HFFc6 (cell line): Measurements from ENCODE around the gene CMPK2. TPM values are rescaled to one million over a fixed set of nuclear protein-coding genes. Genes with fewer than 3 reads are reported as not detected.

Experiments
- DNase-seq: peaks from one replicate; pipeline ENCODE4 v3.0.0-alpha.2; 2018
- H3K27ac Mint-ChIP-seq: 2 replicates; pipeline ENCODE4 v1.8.0; 2020; ENCODE audit warnings: mild to moderate bottlenecking, mixed read lengths
- H3K27me3 Mint-ChIP-seq: 2 replicates; pipeline ENCODE4 v1.8.0; 2021; ENCODE audit warnings: mild to moderate bottlenecking, moderate library complexity, mixed read lengths; ENCODE audit not compliant: insufficient read depth
- H3K36me3 Mint-ChIP-seq: 2 replicates; pipeline ENCODE4 v1.8.0; 2021; ENCODE audit warnings: low read depth, mixed read lengths
- H3K4me1 Mint-ChIP-seq: 2 replicates; pipeline ENCODE4 v1.8.0; 2020; ENCODE audit warnings: low read depth, mixed read lengths
- H3K4me3 Mint-ChIP-seq: 2 replicates; pipeline ENCODE4 v1.8.0; 2020; ENCODE audit warnings: mild to moderate bottlenecking, moderate library complexity, mixed read lengths
- H3K9me3 Mint-ChIP-seq: 2 replicates; pipeline ENCODE4 v1.8.0; 2020; ENCODE audit warnings: mild to moderate bottlenecking, mixed read lengths
- CTCF ChIP-seq: fragments of 200-600 bp; sonication (generic); IDR thresholded peaks from 2 replicates; pipeline ENCODE4 v1.5.0; 2021; ENCODE audit warnings: antibody characterized with exemption, mild to moderate bottlenecking
- total RNA-seq, 6 experiments: library from RNA; stranded (reverse); fragmentation: NEBNext Ultra II Directional; extraction: Animal tissue kit (Norgen Biotek cat#: 25700); gene quantifications; 2 replicates in 1 of 6; 3 replicates in 5 of 6; pipeline ENCODE4 v1.2.3, GENCODE V29; 2021

Gene CMPK2
- total RNA-seq, 6 experiments from 2014 or later = not detected

DNA sequence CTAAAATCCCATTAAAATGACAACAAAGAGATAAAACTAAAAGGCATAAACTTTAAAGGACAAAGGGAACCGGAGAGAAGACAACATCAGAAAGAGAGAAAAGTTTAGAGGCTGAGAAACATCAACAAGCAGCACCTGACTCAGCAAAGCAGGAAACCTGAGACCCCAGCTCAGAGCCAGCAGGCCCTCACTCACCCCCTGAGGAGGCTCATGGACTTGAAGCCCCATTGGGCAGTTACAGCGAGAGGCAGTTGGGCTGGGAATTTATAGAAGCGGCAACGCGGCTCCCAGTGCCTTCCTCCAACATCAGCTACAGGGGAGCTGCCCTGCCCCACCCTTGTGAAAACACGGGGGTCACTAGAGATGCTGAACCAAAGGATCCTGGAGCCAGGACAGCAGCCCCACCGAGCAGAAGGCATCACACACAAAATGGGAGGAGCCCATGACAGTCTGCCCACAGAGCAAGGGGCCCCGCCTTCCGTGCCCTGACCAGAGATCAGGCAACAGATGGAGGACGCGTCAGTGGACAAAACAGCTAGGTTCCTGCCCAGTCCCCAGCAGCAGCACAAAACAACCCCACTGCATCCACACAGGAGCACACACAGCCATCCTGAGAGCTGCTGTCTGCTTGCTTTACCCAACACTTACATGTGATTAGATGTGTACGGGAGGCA, 52.7 kb downstream of the CMPK2 start:
- Mint-ChIP-seq H3K27me3 (peaks cover 6% of the 10 kb centered on the region), H3K4me3 (no peak overlapping the region), H3K9me3 (peaks cover 65% of the 10 kb centered on the region), H3K27ac (no peak overlapping the region), H3K4me1 (no peaks in the 10 kb centered on the region), H3K36me3 (no peaks in the 10 kb centered on the region; the same call in 1 of the 2 replicates)
- no peak for TF ChIP-seq CTCF
- DNase-seq = no peak

GRCh38 chr2:6810961-6811360, 54.7 kb downstream of the CMPK2 start:
- Mint-ChIP-seq H3K4me1 (no peaks in the 10 kb centered on the region), H3K36me3 (no peaks in the 10 kb centered on the region; the same call in 1 of the 2 replicates), H3K9me3 (peaks cover 73% of the 10 kb centered on the region), H3K27me3 (peaks cover 4% of the 10 kb centered on the region; the same call in 1 of the 2 replicates), H3K27ac (no peak overlapping the region), H3K4me3 (no peak overlapping the region)
- TF ChIP-seq CTCF = no peak
- no peak for DNase-seq

DNA sequence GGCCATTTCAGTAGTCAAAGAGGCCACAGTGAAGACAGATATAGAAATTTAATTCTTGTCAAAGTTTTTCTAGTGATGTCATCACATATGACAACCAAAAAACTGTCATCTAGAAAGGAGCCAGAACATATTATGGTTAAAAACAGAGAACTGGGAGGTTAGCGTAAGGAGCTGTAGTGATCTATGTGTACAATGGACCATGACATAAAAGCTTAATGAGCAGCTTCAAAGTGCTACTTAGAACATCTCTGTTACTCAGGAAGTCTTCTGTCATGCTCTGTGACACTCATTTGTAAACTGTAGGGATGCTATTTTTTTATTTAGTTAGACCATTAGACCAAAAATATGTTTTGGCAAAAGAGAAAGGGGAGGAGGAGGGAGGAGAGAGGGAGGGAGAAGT, 57.3 kb downstream of the CMPK2 start:
- H3K27me3 Mint-ChIP-seq = peaks cover 4% of the 10 kb centered on the region; the same call in 1 of the 2 replicates
- no peak overlapping the region for H3K27ac Mint-ChIP-seq
- H3K4me1 Mint-ChIP-seq = no peaks in the 10 kb centered on the region
- H3K9me3 Mint-ChIP-seq = peaks cover 75% of the 10 kb centered on the region
- no peaks in the 10 kb centered on the region for H3K36me3 Mint-ChIP-seq
- no peak for DNase-seq
- H3K4me3 Mint-ChIP-seq = no peak overlapping the region
- no peak for TF ChIP-seq CTCF

- Mint-ChIP-seq H3K27me3 (peaks cover 6% of the 10 kb centered on the region; the same call in 1 of the 2 replicates), H3K4me3 (no peak overlapping the region), H3K36me3 (no peaks in the 10 kb centered on the region), H3K4me1 (no peaks in the 10 kb centered on the region), H3K9me3 (peaks cover 77% of the 10 kb centered on the region), H3K27ac (no peak overlapping the region)
- no peak for TF ChIP-seq CTCF
- DNase-seq = no peak
Measured at GRCh38 chr2:6806604-6807003, 59.1 kb downstream of the CMPK2 start.

GRCh38 chr2:6800553-6800952, 65.2 kb downstream of the CMPK2 start:
- TF ChIP-seq CTCF = no peak
- H3K4me1 Mint-ChIP-seq = no peaks in the 10 kb centered on the region
- H3K27me3 Mint-ChIP-seq = peaks cover 5% of the 10 kb centered on the region; the same call in 1 of the 2 replicates
- no peak overlapping the region for H3K27ac Mint-ChIP-seq
- peaks cover 65% of the 10 kb centered on the region for H3K9me3 Mint-ChIP-seq
- H3K36me3 Mint-ChIP-seq = peaks cover 5% of the 10 kb centered on the region; the same call in 1 of the 2 replicates
- no peak for DNase-seq
- no peak overlapping the region for H3K4me3 Mint-ChIP-seq

Other genes with a start within 250 kb of the CMPK2 start
- not detected for gene RSAD2, start 11.9 kb upstream of the CMPK2 start, total RNA-seq
- not detected for gene RNF144A, start 51.5 kb upstream of the CMPK2 start, total RNA-seq